Upper lobe of right lung (tissue), 1 donor: ENCODE data around the gene TAPBPL. TPM values are rescaled to one million over a fixed set of nuclear protein-coding genes. Genes with fewer than 3 reads are reported as not detected.

Source experiments
- ATAC-seq: fragments of 200-7000 bp; cut with Tn5 transposase; one replicate; pipeline ENCODE4 v1.9.1; 2020; ENCODE audit warnings: mild to moderate bottlenecking, moderate library complexity
- DNase-seq: peaks from one replicate; pipeline ENCODE4 v3.0.0-alpha.2; 2020
- H3K27ac ChIP-seq: fragments of 200-600 bp; one replicate; pipeline ENCODE4 v1.8.0; 2022
- H3K27me3 ChIP-seq: fragments of 200-600 bp; one replicate; pipeline ENCODE4 v1.8.0; 2022; ENCODE audit warnings: mild to moderate bottlenecking
- H3K36me3 ChIP-seq: fragments of 200-600 bp; one replicate; pipeline ENCODE4 v1.8.0; 2022
- H3K4me1 ChIP-seq: fragments of 200-600 bp; one replicate; pipeline ENCODE4 v1.8.0; 2022
- H3K4me3 ChIP-seq: fragments of 200-600 bp; one replicate; pipeline ENCODE4 v1.8.0; 2022; ENCODE audit warnings: mild to moderate bottlenecking
- H3K9me3 ChIP-seq: fragments of 200-600 bp; one replicate; pipeline ENCODE4 v1.8.0; 2022
- CTCF ChIP-seq: fragments of 200-600 bp; IDR thresholded peaks from one replicate; pipeline ENCODE4 v1.8.0; 2022; ENCODE audit warnings: antibody characterized with exemption
- intact Hi-C: fragments of 100-400 bp; cut with DNase I; formaldehyde crosslinking; loops from one replicate; pipeline ENCODE4 v1.11.0; 2022
- total RNA-seq: library from RNA; stranded (reverse); fragmentation: NEBNext Ultra II Directional; extraction: Animal tissue kit (Norgen Biotek cat#: 25700); gene quantifications from one replicate; pipeline ENCODE4 v1.2.1, GENCODE V29; 2021
- donor health status: DM: no; HTN: yes; CAD: no; lungs with severe emphysema.

Gene TAPBPL
- total RNA-seq, 1 donor from 2014 or later, result 28.4 TPM

- intact Hi-C loops, result loop anchor here (10.0 kb wide), 1 partner anchor 143 kb away; no protein-coding TSS in a partner anchor
- no peak overlapping the region for H3K4me3 ChIP-seq
- no peak for DNase-seq
- ATAC-seq, result no peak
- TF ChIP-seq CTCF, result no peak
- H3K27me3 ChIP-seq, result no peaks in the 10 kb centered on the region
- H3K36me3 ChIP-seq, result peaks cover 20% of the 10 kb centered on the region
- no peak overlapping the region for H3K27ac ChIP-seq
- H3K9me3 ChIP-seq, result no peaks in the 10 kb centered on the region
- peaks cover 23% of the 10 kb centered on the region for H3K4me1 ChIP-seq
These were observed 16.4 kb downstream of the TAPBPL start for GRCh38 chr12:6468283-6468575.

GRCh38 chr12:6469092-6469491 is 17.2 kb downstream of the TAPBPL start:
- H3K27ac ChIP-seq, result no peak overlapping the region
- no peaks in the 10 kb centered on the region for H3K9me3 ChIP-seq
- no peaks in the 10 kb centered on the region for H3K27me3 ChIP-seq
- intact Hi-C loops, result loop anchor here (10.0 kb wide), 1 partner anchor 144 kb away; no protein-coding TSS in a partner anchor
- H3K4me1 ChIP-seq, result peaks cover 22% of the 10 kb centered on the region
- DNase-seq, result no peak
- H3K4me3 ChIP-seq, result peak overlapping the region; percentile 62
- peaks cover 12% of the 10 kb centered on the region for H3K36me3 ChIP-seq
- no peak for ATAC-seq
- no peak for TF ChIP-seq CTCF

- peaks cover 5% of the 10 kb centered on the region for H3K36me3 ChIP-seq
- intact Hi-C loops, result loop anchor here (10.0 kb wide), 1 partner anchor 145 kb away; no protein-coding TSS in a partner anchor
- peaks cover 22% of the 10 kb centered on the region for H3K4me1 ChIP-seq
- peak overlapping the region; percentile 88 for H3K27ac ChIP-seq
- no peak for TF ChIP-seq CTCF
- H3K4me3 ChIP-seq, result peak overlapping the region; percentile 62
- H3K9me3 ChIP-seq, result no peaks in the 10 kb centered on the region
- no peak for DNase-seq
- ATAC-seq, result no peak
- no peaks in the 10 kb centered on the region for H3K27me3 ChIP-seq
These were observed 17.9 kb downstream of the TAPBPL start for GRCh38 chr12:6469609-6470374.

- Histone ChIP-seq H3K27ac (peak within 1 kb of the TSS; percentile 88), H3K4me1 (peaks cover 21% of the 10 kb centered on the region), H3K36me3 (no peaks in the 10 kb centered on the region), H3K4me3 (peak within 1 kb of the TSS; percentile 62), H3K27me3 (no peaks in the 10 kb centered on the region), H3K9me3 (no peaks in the 10 kb centered on the region)
- TF ChIP-seq CTCF, result no peak
- DNase-seq (peak; percentile 98), ATAC-seq (peak; percentile 97)
- intact Hi-C loops, result no loop called here
These were observed 18.7 kb downstream of the TAPBPL start, which contains the start of gene VAMP1 for GRCh38 chr12:6470375-6471163. Gene VAMP1, minus strand, starts transcription at chr12:6470677. Its CDS starts 146 bp downstream, at chr12:6470531.

- no peaks in the 10 kb centered on the region for H3K9me3 ChIP-seq
- no peaks in the 10 kb centered on the region for H3K27me3 ChIP-seq
- peaks cover 26% of the 10 kb centered on the region for H3K4me1 ChIP-seq
- TF ChIP-seq CTCF, result no peak
- intact Hi-C loops, result no loop called here
- no peak for ATAC-seq
- H3K4me3 ChIP-seq, result no peak overlapping the region
- no peak overlapping the region for H3K27ac ChIP-seq
- no peak for DNase-seq
- no peaks in the 10 kb centered on the region for H3K36me3 ChIP-seq
These were observed 20.1 kb downstream of the TAPBPL start for GRCh38 chr12:6471989-6472360.
